Panc1 (cell line): ENCODE measurements around the gene MRTFA. TPM values are rescaled to one million over a fixed set of nuclear protein-coding genes. Genes with fewer than 3 reads are reported as not detected.

ENCODE experiments used
- ATAC-seq: fragments of 200-7000 bp; cut with Tn5 transposase; 2 replicates; pipeline ENCODE4 v1.9.1; 2020; ENCODE audit warnings: mild to moderate bottlenecking, moderate library complexity
- BruUV-seq: library from RNA; stranded (reverse); fragments of 400-500 nt; replicated peaks from 2 replicates; lab custom pipeline; 2021; lab: Mats Ljungman, UMichigan
- CTCF ChIA-PET: fragments of 300-600 bp; sonication (Branson Sonifier 250); formaldehyde crosslinking; loops from one replicate; lab custom pipeline; 2022; ENCODE audit warnings: antibody characterized with exemption; lab: Charles Lee
- POLR2A ChIA-PET: fragments of 300-600 bp; sonication (Branson Sonifier 250); formaldehyde crosslinking; loops from one replicate; lab custom pipeline; 2022; ENCODE audit warnings: antibody characterized with exemption; lab: Charles Lee
- DNase-seq: peaks from one replicate; pipeline ENCODE4 v3.0.0-alpha.2; 2010; ENCODE audit warnings: low read depth, low spot score
- H3K27ac ChIP-seq: 2 replicates; pipeline ENCODE4 v1.5.1; 2011; ENCODE audit warnings: mild to moderate bottlenecking, low read length, inconsistent platforms
- H3K27me3 ChIP-seq: fragments of 200-500 bp; sonication (Bioruptor generic); 2 replicates; pipeline ENCODE4 v1.6.0; 2014; ENCODE audit warnings: low read length, inconsistent platforms; ENCODE audit not compliant: control insufficient read depth, insufficient read depth
- H3K36me3 ChIP-seq: fragments of 200-500 bp; sonication (Bioruptor generic); 2 replicates; pipeline ENCODE4 v1.5.1; 2014; ENCODE audit warnings: inconsistent platforms, mild to moderate bottlenecking, low read length, moderate library complexity; ENCODE audit not compliant: control insufficient read depth, insufficient read depth
- H3K4me1 ChIP-seq: 2 replicates; pipeline ENCODE4 v1.5.1; 2011; ENCODE audit warnings: inconsistent platforms, mild to moderate bottlenecking, low read length, moderate library complexity; ENCODE audit not compliant: control insufficient read depth, insufficient read depth
- H3K4me3 ChIP-seq, 2 experiments: 2 replicates each; pipeline ENCODE4 v1.5.1; 2011 to 2012; ENCODE audit warnings: low read depth in 2 of 2, low read length in 2 of 2, mild to moderate bottlenecking in 2 of 2, inconsistent platforms in 1 of 2, moderate library complexity in 1 of 2
- H3K9me3 ChIP-seq: fragments of 200-500 bp; sonication (Bioruptor generic); 2 replicates; pipeline ENCODE4 v1.5.1; 2014; ENCODE audit warnings: low read depth, mild to moderate bottlenecking, inconsistent platforms, low read length, moderate library complexity; ENCODE audit not compliant: control insufficient read depth, insufficient read depth
- POLR2AphosphoS5 ChIP-seq: IDR thresholded peaks from 2 replicates; pipeline ENCODE4 v1.6.1; 2012; ENCODE audit warnings: mild to moderate bottlenecking, low read depth, low read length, moderate library complexity
- SIN3A ChIP-seq: IDR thresholded peaks from 2 replicates; pipeline ENCODE4 v1.6.1; 2012; ENCODE audit warnings: low read depth, mild to moderate bottlenecking, low read length, moderate library complexity, borderline replicate concordance; ENCODE audit not compliant: insufficient read depth
- TCF7L2 ChIP-seq: IDR thresholded peaks from 2 replicates; pipeline ENCODE4 v1.6.1; 2011; ENCODE audit warnings: mild to moderate bottlenecking, low read depth, low read length, inconsistent platforms
- in situ Hi-C: cut with HindIII; loops from 2 replicates; pipeline ENCODE4 v1.10.0; 2016; ENCODE audit warnings: low sequenced_read_pairs, low pct_unique_long_range_greater_than_20kb
- intact Hi-C: fragments of 100-400 bp; cut with micrococcal nuclease; formaldehyde crosslinking; loops from one replicate; pipeline ENCODE4 v1.10.0; 2022; ENCODE audit not compliant: unreplicated experiment
- total RNA-seq: library from RNA; stranded (reverse); gene quantifications from one replicate; pipeline ENCODE4 v1.2.1, GENCODE V29; 2021; ENCODE audit not compliant: unreplicated experiment
- TF ChIP-seq, protein P1 (sequence below), 2 experiments: IDR thresholded peaks; 2 replicates each; pipeline ENCODE4 v1.6.1; 2011 to 2012; ENCODE audit warnings: low read depth in 2 of 2, control low read depth in 1 of 2, low read length in 1 of 2, mild to moderate bottlenecking in 1 of 2, moderate library complexity in 1 of 2; ENCODE audit not compliant: insufficient read depth in 1 of 2
- TF ChIP-seq, protein P2 (sequence below): fragments of 450-650 bp; IDR thresholded peaks from 2 replicates; pipeline ENCODE4 v1.5.1; 2017; ENCODE audit warnings: mild to moderate bottlenecking

Gene MRTFA
- total RNA-seq, 1 experiment from 2014 or later = 62.1 TPM

DNA sequence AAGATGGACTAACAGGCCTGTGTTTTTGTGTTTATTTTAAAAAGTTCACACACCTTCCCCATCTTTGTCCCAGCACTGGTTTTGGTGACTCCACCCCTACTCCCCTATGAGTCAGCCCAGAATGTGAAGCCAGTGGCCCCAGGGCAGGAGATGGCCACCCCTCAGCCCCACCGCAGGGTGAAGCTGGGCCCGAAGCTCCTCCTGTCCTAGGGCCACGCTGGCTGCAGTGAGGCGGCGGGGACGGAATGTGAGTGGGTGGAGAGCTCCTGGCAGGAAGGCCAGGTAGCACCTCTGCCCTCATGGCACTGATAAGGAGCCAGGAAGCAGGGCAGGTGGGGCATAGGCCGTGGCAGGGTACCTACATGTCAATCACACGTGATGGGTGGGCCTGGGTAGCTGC lies 226.2 kb downstream of the MRTFA start:
- H3K4me3 ChIP-seq = no peak overlapping the region
- POLR2A ChIA-PET = interaction anchor here (0.6 kb wide), 1 partner anchor 244 kb away, joined by 4 read pairs; no protein-coding TSS in a partner anchor
- no peaks in the 10 kb centered on the region for H3K4me1 ChIP-seq
- TSS peak; percentile 63 for BruUV-seq
- in situ Hi-C loops (no loop called here), intact Hi-C loops (no loop called here)
- DNase-seq = no peak
- no peaks in the 10 kb centered on the region for H3K9me3 ChIP-seq
- ATAC-seq = no peak
- no peak overlapping the region for H3K27ac ChIP-seq
- no peaks in the 10 kb centered on the region; the same call in 1 of the 2 replicates for H3K36me3 ChIP-seq
- CTCF ChIA-PET = no interaction called here
- no peaks in the 10 kb centered on the region for H3K27me3 ChIP-seq
- no peak for TF ChIP-seq SIN3A
- TF ChIP-seq, protein P1, sequence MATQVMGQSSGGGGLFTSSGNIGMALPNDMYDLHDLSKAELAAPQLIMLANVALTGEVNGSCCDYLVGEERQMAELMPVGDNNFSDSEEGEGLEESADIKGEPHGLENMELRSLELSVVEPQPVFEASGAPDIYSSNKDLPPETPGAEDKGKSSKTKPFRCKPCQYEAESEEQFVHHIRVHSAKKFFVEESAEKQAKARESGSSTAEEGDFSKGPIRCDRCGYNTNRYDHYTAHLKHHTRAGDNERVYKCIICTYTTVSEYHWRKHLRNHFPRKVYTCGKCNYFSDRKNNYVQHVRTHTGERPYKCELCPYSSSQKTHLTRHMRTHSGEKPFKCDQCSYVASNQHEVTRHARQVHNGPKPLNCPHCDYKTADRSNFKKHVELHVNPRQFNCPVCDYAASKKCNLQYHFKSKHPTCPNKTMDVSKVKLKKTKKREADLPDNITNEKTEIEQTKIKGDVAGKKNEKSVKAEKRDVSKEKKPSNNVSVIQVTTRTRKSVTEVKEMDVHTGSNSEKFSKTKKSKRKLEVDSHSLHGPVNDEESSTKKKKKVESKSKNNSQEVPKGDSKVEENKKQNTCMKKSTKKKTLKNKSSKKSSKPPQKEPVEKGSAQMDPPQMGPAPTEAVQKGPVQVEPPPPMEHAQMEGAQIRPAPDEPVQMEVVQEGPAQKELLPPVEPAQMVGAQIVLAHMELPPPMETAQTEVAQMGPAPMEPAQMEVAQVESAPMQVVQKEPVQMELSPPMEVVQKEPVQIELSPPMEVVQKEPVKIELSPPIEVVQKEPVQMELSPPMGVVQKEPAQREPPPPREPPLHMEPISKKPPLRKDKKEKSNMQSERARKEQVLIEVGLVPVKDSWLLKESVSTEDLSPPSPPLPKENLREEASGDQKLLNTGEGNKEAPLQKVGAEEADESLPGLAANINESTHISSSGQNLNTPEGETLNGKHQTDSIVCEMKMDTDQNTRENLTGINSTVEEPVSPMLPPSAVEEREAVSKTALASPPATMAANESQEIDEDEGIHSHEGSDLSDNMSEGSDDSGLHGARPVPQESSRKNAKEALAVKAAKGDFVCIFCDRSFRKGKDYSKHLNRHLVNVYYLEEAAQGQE (IDR thresholded peaks at IDR 0.05; ENCODE audit: insufficient read depth in 1 of 2, low read depth in 2 of 2, low read length in 1 of 2) = no peak
- TF ChIP-seq, protein P2, sequence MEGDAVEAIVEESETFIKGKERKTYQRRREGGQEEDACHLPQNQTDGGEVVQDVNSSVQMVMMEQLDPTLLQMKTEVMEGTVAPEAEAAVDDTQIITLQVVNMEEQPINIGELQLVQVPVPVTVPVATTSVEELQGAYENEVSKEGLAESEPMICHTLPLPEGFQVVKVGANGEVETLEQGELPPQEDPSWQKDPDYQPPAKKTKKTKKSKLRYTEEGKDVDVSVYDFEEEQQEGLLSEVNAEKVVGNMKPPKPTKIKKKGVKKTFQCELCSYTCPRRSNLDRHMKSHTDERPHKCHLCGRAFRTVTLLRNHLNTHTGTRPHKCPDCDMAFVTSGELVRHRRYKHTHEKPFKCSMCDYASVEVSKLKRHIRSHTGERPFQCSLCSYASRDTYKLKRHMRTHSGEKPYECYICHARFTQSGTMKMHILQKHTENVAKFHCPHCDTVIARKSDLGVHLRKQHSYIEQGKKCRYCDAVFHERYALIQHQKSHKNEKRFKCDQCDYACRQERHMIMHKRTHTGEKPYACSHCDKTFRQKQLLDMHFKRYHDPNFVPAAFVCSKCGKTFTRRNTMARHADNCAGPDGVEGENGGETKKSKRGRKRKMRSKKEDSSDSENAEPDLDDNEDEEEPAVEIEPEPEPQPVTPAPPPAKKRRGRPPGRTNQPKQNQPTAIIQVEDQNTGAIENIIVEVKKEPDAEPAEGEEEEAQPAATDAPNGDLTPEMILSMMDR = no peak
- TF ChIP-seq TCF7L2 = no peak
- TF ChIP-seq POLR2AphosphoS5 = no peak

DNA sequence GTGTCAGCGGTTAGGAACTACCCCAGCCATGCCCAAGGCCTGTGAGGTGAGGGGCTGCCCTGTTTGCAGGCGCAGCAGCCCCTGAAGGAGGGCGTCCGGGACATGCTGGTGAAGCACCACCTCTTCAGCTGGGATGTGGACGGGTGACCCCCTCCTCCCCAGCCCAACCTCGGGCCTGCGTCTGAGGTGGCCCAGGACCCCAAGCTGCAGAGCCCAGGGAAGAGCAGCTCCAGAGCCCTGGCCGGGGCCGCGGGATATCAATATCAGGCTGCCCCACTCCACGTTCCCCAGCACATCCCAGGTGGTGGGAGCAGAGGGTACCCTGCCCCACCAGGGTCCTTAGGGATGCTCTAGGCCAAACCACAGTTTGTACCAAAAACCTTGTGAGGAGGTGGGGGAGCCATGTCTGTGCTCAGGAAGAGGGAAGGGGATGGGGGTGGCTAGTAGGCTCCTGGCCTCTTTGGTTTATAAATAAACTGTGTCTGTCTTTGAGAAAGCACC lies 226.9 kb downstream of the MRTFA start:
- in situ Hi-C loops = no loop called here
- H3K9me3 ChIP-seq = no peaks in the 10 kb centered on the region
- no peaks in the 10 kb centered on the region for H3K27me3 ChIP-seq
- H3K4me3 ChIP-seq = no peak overlapping the region
- no peak overlapping the region for H3K27ac ChIP-seq
- no peaks in the 10 kb centered on the region; the same call in 1 of the 2 replicates for H3K36me3 ChIP-seq
- no TSS peak for BruUV-seq
- ChIA-PET CTCF (no interaction called here), POLR2A (interaction anchor here (0.6 kb wide), 1 partner anchor 456 kb away, joined by 17 read pairs; no protein-coding TSS in a partner anchor)
- no peaks in the 10 kb centered on the region for H3K4me1 ChIP-seq
- no peak for ATAC-seq
- intact Hi-C loops = no loop called here
- TF ChIP-seq, protein P2 = no peak
- TF ChIP-seq POLR2AphosphoS5 (no peak), SIN3A (no peak), TCF7L2 (no peak)
- TF ChIP-seq, protein P1 (IDR thresholded peaks at IDR 0.05; ENCODE audit: insufficient read depth in 1 of 2, low read depth in 2 of 2, low read length in 1 of 2) = no peak
- no peak for DNase-seq
